Stomach smooth muscle (tissue), 2 donors: ENCODE data around the gene TEX55.
"Not testable (repeated sequence)": the region's sequence is repeated elsewhere in the genome, so short reads cannot be mapped to it uniquely, and the experiment has no call there.

Source experiments
- H3K27ac ChIP-seq: one replicate; pipeline ENCODE4 v1.7.0; 2013; ENCODE audit warnings: mild to moderate bottlenecking, low read length, inconsistent platforms
- H3K27me3 ChIP-seq, 2 donors: one replicate each; pipeline ENCODE4 v1.7.0; 2013; ENCODE audit warnings: low read length in 2 of 2; ENCODE audit not compliant: insufficient read depth in 2 of 2, control insufficient read depth in 1 of 2
- H3K36me3 ChIP-seq, 2 donors: one replicate each; pipeline ENCODE4 v1.7.0; 2013; ENCODE audit warnings: low read length in 2 of 2; ENCODE audit not compliant: control insufficient read depth in 2 of 2, insufficient read depth in 2 of 2
- H3K4me1 ChIP-seq: one replicate; pipeline ENCODE4 v1.7.0; 2013; ENCODE audit warnings: low read length; ENCODE audit not compliant: control insufficient read depth, insufficient read depth
- H3K4me3 ChIP-seq, 2 donors: one replicate each; pipeline ENCODE4 v1.7.0; 2013; ENCODE audit warnings: low read length in 2 of 2
- H3K9ac ChIP-seq, 2 donors: one replicate each; pipeline ENCODE4 v1.7.0; 2013; ENCODE audit warnings: low read length in 2 of 2, mild to moderate bottlenecking in 1 of 2
- H3K9me3 ChIP-seq, 2 donors: one replicate each; pipeline ENCODE4 v1.7.0; 2013; ENCODE audit warnings: low read length in 2 of 2; ENCODE audit not compliant: control insufficient read depth in 2 of 2
- donor health status: healthy.
- donor health status: Pancreatic carcinoma.

TEX55 gene

GRCh38 chr3:119145500-119146167, at the start of gene TEX55:
TSS of gene TEX55 (plus strand) at chr3:119146165. CDS start at chr3:119146190, 25 bp downstream.
- Histone ChIP-seq H3K9ac (no peak within 1 kb of the TSS), H3K9me3 (no peaks in the 10 kb centered on the region), H3K36me3 (no peaks in the 10 kb centered on the region), H3K4me3 (no peak within 1 kb of the TSS), H3K27ac (no peak within 1 kb of the TSS), H3K4me1 (no peaks in the 10 kb centered on the region), H3K27me3 (no peaks in the 10 kb centered on the region)

- no peak overlapping the region for H3K4me3 ChIP-seq
- H3K4me1 ChIP-seq = no peaks in the 10 kb centered on the region
- no peaks in the 10 kb centered on the region for H3K9me3 ChIP-seq
- no peaks in the 10 kb centered on the region for H3K27me3 ChIP-seq
- H3K36me3 ChIP-seq = no peaks in the 10 kb centered on the region
- no peak overlapping the region for H3K27ac ChIP-seq
- no peak overlapping the region for H3K9ac ChIP-seq
Observed at GRCh38 chr3:119098003-119098402, 48.0 kb upstream of the TEX55 start.

DNA sequence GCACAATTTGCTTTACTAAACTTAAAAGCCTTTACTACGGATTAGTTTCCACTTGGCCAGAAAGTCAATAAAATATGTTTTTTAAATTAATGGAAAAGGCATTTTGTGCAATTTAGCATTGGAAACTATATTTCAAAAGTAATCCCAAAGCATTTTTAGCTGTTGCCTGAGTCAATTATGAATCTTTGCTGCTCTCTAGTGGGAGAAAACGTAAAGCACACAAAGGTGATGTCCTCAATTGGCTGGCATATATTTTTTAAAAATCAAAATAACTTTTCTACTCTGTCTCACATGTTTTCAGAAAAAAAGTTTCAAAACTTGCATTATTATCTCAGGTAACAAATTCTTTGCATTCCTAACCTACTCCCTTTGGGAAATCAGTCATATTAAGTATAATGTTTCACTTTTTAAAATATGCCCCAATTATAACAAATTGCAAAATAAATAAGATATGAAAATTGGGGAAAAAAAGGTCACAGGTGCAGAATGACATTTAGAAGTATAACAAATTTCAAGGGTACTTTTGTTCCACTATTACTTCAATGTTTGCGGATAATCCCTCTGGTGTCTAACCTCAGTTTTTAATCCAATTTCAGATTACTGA, 47.2 kb upstream of the TEX55 start:
- no peak overlapping the region for H3K27ac ChIP-seq

DNA sequence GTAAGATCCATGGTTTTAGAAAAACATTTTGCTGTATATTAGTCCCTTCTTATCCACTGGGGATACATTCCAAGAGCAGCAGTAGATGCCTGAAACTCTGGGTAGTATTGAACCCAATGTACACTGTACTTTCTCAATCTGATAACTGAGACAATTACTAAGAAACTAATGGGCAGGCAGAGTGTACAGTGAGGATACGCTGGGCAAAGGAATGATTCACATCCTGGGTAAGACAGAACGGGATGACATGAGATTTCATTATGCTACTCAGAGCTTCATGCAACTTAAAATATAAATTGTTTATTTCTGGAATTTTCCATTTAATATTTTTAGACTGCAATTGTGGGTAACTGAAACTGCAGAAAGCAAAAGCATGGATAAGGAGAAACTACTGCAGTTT, 46.2 kb upstream of the TEX55 start:
- Histone ChIP-seq H3K36me3 (no peaks in the 10 kb centered on the region), H3K4me1 (no peaks in the 10 kb centered on the region), H3K27ac (no peak overlapping the region), H3K27me3 (no peaks in the 10 kb centered on the region), H3K9ac (no peak overlapping the region), H3K4me3 (no peak overlapping the region), H3K9me3 (no peaks in the 10 kb centered on the region)

More for the DNA sequence above, 47.2 kb upstream of the TEX55 start:
- no peaks in the 10 kb centered on the region for H3K27me3 ChIP-seq
- H3K9me3 ChIP-seq = no peaks in the 10 kb centered on the region
- H3K36me3 ChIP-seq = no peaks in the 10 kb centered on the region
- H3K9ac ChIP-seq = no peak overlapping the region
- no peaks in the 10 kb centered on the region for H3K4me1 ChIP-seq
- H3K4me3 ChIP-seq = no peak overlapping the region

DNA sequence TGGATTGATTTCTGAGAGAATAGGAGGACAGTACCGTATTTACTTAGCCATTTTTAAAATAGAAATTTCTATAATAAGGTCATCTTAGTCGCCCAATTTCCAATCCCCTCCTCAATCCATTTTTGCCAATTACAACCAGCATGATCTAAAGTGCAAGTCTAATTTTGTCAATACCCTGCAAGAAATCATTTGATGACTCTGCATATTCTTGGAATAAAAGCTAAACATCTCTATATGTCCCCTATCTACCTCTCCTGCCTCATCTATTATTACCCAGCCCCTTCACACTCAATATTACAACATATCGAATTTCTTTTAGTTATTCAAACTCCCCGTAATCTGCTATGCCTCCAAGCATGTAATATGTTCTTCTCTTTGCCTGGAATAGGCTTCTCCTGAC, 41.9 kb upstream of the TEX55 start:
- Histone ChIP-seq H3K9ac (no peak overlapping the region), H3K4me1 (no peaks in the 10 kb centered on the region), H3K9me3 (no peaks in the 10 kb centered on the region), H3K27me3 (no peaks in the 10 kb centered on the region), H3K36me3 (no peaks in the 10 kb centered on the region), H3K4me3 (no peak overlapping the region), H3K27ac (no peak overlapping the region)

- not testable (repeated sequence) for H3K4me3 ChIP-seq
Observed at GRCh38 chr3:119118330-119118729, 27.6 kb upstream of the TEX55 start.

DNA sequence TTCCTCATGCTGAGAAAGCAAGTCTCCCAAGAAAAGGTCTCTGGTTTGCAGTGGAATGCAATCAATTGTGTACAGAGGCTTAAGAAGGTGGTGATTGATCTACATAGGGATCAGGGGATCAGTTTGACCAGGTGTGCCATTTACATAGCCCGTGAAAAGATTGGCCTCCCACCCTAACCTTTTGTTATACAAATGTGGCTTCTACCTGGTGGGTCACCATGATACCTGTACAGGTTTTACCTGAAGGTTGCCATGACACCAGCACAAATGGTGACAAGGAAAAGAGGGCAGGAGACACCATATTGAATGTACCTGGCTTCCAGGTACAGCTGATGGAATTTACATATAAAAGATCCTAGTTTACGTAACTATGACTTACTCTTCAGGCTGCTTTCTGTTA, 25.5 kb upstream of the TEX55 start:
- H3K36me3 ChIP-seq = no peaks in the 10 kb centered on the region
- H3K9ac ChIP-seq = no peak overlapping the region
- no peaks in the 10 kb centered on the region for H3K4me1 ChIP-seq
- H3K27me3 ChIP-seq = no peaks in the 10 kb centered on the region
- no peak overlapping the region for H3K4me3 ChIP-seq
- peaks cover 2 to 3% of the 10 kb centered on the region in 2 donors for H3K9me3 ChIP-seq
- H3K27ac ChIP-seq = no peak overlapping the region

More at GRCh38 chr3:119118330-119118729, 27.6 kb upstream of the TEX55 start:
- H3K27me3 ChIP-seq, H3K4me1 ChIP-seq, H3K27ac ChIP-seq, H3K9me3 ChIP-seq, H3K9ac ChIP-seq, H3K36me3 ChIP-seq: not testable (repeated sequence)

DNA sequence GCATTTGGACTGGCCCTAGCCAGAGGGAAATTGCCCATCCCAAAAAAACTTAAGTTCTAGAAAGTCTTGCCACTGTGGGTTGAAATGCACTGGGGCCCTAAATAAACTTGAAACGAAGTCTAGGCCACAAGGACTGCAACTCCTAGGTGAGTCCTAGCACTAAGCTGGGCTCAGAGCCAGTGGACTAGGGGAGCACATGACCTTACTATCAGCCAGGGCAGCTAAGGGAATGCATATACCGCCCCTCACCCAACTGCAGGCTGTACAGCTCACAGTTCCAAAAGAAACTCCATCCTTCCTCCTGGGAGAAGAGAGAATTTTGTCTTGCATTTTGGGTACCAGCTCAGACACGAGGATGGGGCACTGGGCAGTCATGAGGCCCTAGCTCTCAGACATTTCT, 23.6 kb upstream of the TEX55 start:
- H3K4me1 ChIP-seq = no peaks in the 10 kb centered on the region
- peaks cover 0 to 2% of the 10 kb centered on the region in 2 donors for H3K9me3 ChIP-seq
- no peak overlapping the region for H3K9ac ChIP-seq
- H3K4me3 ChIP-seq = no peak overlapping the region
- H3K27ac ChIP-seq = no peak overlapping the region
- H3K36me3 ChIP-seq = no peaks in the 10 kb centered on the region
- no peaks in the 10 kb centered on the region for H3K27me3 ChIP-seq

DNA sequence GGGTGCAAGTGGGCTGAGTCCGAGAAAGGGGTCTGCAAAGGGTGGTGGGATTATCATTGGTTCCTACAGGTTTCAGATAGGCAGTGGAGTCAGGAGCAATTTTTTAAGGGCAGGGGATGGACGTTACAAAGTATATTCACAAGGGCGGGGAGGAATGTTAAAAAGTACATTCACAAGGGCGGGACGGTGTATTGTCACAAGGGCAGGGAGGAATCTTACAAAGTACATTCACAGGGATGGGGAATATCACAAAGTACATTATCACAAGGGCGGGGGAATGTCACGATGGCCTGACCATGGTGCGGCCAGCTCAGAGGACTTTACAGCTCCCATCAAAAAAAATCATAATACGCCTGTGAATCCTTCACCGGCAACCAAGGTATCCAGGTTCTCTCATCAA, 20.6 kb upstream of the TEX55 start:
- no peaks in the 10 kb centered on the region for H3K36me3 ChIP-seq
- H3K4me3 ChIP-seq = no peak overlapping the region
- H3K9me3 ChIP-seq = peaks cover 0 to 2% of the 10 kb centered on the region in 2 donors
- no peaks in the 10 kb centered on the region for H3K4me1 ChIP-seq
- H3K27ac ChIP-seq = no peak overlapping the region
- H3K27me3 ChIP-seq = no peaks in the 10 kb centered on the region
- no peak overlapping the region for H3K9ac ChIP-seq

- no peak overlapping the region for H3K4me3 ChIP-seq
- H3K4me1 ChIP-seq = no peaks in the 10 kb centered on the region
- no peak overlapping the region for H3K9ac ChIP-seq
- peaks cover 0 to 2% of the 10 kb centered on the region in 2 donors for H3K9me3 ChIP-seq
- no peaks in the 10 kb centered on the region for H3K36me3 ChIP-seq
- H3K27me3 ChIP-seq = no peaks in the 10 kb centered on the region
- no peak overlapping the region for H3K27ac ChIP-seq
Observed at GRCh38 chr3:119125742-119126504, 20.0 kb upstream of the TEX55 start.

- not testable (repeated sequence) for H3K27me3 ChIP-seq, H3K9ac ChIP-seq, H3K36me3 ChIP-seq, H3K9me3 ChIP-seq, H3K4me3 ChIP-seq, H3K4me1 ChIP-seq, H3K27ac ChIP-seq
Observed at GRCh38 chr3:119130291-119130690, 15.7 kb upstream of the TEX55 start.
